GM18909 (cell line): ENCODE measurements around the gene FBN2.
"Not testable (repeated sequence)": the region's sequence is repeated elsewhere in the genome, so short reads cannot be mapped to it uniquely, and the experiment has no call there.

Experiments used
- ATAC-seq: cut with Tn5 transposase; IDR thresholded peaks from one replicate; pipeline ENCODE4 v1.9.1; 2021; ENCODE audit warnings: mild to moderate bottlenecking; ENCODE audit not compliant: unreplicated experiment, poor library complexity

FBN2 gene

DNA sequence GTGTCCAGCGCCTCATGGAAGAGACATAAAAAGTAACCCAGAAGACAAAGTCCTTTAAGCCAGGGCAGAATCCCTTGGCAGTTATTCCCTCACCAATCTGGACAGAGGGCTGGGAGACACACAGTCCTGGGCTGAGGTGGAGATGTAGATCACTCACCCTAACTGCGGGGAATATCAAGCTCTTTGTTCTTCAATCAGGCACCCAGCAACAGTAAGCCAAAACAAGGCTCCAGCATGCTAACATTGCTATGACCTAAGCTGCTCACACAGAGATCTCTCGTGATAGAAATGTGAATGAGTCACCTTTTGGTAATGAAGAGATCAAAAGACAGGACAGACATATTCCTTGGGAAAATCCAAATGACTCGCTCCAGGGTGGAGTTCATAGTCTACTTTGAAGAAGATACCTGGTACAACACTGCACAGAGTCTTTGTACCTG is 101.3 kb downstream of the FBN2 start:
- ATAC-seq = no peak

DNA sequence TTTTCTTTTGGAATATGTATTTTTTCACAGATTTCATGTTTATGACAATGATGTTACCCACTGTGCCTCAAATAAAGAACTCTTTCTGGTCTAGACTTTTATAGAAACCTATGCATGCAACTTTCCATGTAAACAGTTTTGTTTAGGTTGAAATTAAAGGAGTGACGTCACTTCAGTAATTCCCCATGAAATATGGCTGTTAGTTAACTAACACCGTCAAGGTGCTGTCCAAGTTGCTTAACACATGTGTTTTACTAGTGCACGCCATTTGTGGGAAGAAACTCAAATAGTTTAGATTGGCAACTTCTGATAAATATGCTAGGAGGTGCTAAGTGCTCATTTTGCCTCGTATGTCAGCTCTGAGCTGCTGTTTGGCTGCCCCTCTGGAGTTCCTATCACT is 102.2 kb downstream of the FBN2 start:
- ATAC-seq = no peak

DNA sequence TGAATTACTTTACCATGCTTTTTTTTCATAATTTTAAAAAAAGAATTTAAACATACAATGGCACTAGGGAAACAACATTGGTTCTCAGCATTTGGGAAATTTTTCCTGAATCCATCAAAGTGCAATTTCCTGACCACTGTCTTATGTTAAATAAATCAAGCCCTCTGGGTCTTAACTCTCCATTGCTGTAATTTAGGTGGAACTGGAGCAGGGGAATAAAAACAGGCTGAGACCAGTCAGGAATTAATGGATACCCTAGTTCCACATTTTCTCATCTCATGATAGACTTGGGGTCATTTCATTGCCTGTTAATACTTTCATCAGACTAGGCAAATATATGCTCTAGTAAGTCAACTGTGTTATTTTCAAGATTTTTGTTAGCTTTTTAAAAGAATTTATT is 103.1 kb downstream of the FBN2 start:
- no peak for ATAC-seq

DNA sequence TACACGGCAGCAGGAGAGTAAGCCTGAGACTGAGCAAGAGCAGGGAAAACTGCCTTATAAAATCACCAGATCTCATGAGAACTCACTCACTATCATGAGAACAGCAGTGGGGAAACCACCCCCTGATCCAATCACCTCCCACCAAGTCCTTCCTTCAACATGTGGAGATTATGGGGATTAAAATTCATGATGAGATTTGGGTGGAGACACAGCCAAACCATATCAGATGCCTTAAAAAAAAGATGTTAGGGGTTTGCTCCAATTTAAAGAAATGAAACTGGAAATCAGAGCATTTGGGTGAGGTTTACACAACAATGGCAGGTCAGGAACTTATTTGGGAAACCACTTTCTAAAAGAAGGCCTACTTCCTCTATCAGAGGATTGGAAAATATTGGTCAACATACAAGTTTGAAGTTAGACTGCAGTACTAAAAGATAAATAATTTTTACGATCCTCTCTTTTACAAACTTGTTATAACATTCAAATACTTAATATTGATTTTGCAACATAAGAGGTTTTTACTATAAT is 105.1 kb downstream of the FBN2 start:
- ATAC-seq = no peak

DNA sequence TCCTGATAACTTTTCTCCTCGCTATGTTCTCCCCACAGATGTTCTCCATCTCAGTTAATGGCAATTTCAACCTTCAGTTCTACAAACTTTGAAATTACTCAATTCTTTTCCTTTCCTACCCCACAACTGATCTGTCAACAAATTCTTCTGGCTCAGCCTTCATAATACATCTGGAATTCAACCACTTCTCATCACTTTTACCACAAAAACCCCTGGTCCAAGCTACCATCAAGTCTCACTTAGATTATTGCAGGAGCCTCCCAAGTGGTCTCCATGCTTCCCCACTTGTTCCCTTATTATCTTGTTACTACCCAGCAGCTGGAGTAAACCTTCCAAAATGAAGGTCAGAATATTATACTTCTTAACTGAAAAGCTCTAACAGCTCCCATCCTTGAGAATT is 110.1 kb downstream of the FBN2 start:
- ATAC-seq = no peak

GRCh38 chr5:128426090-128426534 is 111.9 kb downstream of the FBN2 start:
- ATAC-seq = peak; percentile 93

DNA sequence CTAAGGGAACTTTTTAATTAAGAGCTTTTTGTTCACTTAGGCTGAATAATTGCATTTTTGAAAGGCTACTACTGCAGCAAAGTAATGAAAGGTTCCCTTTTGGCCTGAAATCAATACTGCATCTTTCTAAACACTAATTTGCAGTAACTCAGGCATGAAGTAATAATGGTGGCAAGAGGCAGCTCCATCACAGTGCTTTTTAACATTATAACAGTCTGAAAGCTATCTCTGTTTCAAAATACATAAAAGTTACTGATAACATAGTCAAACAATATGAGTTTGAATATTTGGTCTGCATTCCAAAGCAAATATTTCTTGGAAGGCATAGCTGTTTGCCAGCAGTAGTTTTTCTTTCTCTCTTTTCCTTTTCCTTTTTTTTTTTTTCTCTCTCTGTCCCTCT is 113.4 kb downstream of the FBN2 start:
- ATAC-seq = no peak

GRCh38 chr5:128422612-128423011 is 115.4 kb downstream of the FBN2 start:
- ATAC-seq = no peak

- no peak for ATAC-seq
Observed at GRCh38 chr5:128414469-128414868, 123.6 kb downstream of the FBN2 start.

GRCh38 chr5:128413356-128413755 is 124.7 kb downstream of the FBN2 start:
- ATAC-seq = no peak

DNA sequence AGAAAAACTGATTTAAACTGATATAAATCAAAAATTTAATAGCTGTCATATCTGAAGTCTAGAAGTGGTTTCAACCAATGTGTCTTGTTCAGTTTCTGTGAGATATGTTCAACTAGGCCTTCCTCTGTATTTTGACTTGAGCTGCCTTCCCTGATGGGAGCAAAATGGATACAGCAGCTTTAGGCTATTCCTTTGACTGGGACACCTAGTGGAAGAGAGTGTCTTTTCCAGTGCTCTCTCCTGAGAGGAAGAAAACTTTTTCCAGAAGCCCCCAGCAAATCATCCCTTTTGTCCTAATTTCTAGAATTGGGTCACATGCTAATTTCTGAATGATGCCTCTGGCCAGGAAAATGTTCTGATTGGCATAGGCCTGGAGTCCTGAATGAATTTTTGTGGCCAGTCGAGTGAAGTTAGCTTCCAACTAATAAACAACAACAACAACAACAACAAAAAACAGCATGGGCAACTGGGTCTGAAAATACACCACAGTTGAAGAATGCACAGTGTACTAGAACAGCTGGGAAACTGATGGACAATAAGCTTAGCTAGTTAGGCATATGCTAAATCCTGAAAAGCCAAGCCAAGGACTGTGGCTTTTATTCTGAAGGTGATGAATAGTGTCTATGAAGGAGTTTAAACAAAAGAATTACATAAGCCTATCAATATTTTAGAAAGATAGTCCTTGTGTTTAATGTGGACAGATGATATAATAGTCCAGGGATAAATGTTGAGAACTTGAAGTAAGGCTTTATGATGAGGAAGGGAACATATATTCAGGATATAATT is 125.7 kb downstream of the FBN2 start:
- no peak for ATAC-seq

DNA sequence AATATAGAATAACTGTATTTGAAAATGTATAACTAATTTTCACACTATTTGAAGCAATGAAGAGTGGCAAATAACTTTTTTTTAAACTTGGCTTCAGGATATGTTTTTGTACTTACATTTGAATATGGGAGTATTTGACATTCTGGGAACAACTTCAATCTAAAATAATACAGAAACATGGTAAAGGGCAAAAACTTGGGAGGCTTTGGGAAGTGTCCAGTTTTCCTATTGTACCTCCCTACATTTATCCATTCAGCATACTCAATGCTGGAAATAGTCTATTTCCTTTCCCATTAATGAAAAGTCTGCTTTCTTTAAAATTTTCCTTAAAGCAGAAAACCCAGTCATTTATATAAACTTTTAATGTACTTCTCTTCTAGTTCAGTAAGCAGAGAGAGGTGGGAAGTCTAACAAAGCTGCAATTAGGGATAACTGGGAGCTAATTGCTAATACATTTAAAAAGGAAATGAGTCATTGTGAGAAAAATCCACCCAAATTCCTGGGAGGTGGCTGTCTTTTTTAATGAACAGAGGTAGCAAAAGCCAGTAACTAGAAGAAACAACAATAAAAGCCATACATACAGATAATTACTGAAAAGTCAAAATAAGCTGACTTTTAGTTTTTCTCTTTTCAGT is 128.8 kb downstream of the FBN2 start:
- no peak for ATAC-seq

DNA sequence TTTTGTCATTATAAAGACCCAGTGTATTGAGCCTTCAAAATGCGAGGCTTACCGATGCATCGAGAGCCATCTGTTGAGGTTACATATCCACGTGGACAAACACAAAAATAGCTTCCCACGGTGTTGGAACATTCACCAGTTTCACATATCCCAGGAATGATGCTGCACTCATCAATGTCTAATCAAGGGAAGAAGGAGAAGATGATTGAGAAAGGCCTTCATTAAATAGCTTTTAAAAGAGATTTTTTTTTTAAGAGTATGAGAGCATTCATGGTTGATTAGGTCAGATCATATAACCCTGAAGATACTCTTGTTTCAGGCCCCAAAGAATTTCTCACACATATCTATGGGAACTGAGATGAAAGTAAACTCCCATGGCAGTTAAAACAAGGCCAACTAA is 129.4 kb downstream of the FBN2 start:
- ATAC-seq = no peak

GRCh38 chr5:128407944-128408343 is 130.1 kb downstream of the FBN2 start:
- no peak for ATAC-seq

GRCh38 chr5:128406803-128407202 is 131.2 kb downstream of the FBN2 start:
- ATAC-seq = no peak

- no peak for ATAC-seq
Observed at GRCh38 chr5:128405159-128405558, 132.9 kb downstream of the FBN2 start.

DNA sequence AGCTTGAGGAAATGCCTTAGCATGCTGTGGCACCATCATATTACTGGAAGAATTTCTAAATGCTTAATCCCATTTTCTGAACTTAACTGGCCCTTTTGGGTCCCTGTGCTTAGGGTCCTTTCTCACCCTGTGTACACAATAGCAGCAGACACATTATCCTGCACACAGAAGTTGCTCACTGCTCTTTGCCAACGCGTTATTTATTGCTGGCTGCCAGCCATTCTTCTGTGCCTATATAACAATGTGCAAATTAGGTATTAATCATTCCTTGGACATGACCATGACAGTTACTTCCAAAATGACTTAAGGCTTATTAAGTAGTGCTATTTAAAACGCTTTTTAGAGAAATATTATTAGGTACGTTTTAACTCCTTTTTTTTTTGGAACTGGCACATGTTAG is 134.7 kb downstream of the FBN2 start:
- ATAC-seq = no peak

DNA sequence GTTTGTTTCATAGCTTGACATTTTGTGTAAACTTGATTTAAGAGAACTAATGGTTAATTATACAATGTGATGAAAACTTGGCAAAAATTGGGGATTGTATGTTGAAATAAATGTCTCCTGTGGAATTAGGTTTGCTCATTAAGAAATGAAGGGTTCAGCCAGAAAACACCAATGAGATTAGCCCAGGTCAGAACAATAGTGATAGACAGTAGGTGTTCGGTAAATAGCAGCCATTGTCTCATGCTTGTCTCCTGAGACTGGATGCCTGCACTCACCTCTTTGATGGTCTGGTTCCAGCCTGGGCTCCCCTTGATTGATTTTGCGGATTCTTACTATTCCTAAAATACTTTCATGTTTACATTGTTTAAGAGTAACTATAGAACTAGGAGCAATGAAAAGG is 135.5 kb downstream of the FBN2 start:
- ATAC-seq = no peak

- not testable (repeated sequence) for ATAC-seq
Observed at GRCh38 chr5:128400766-128401165, 137.3 kb downstream of the FBN2 start.

DNA sequence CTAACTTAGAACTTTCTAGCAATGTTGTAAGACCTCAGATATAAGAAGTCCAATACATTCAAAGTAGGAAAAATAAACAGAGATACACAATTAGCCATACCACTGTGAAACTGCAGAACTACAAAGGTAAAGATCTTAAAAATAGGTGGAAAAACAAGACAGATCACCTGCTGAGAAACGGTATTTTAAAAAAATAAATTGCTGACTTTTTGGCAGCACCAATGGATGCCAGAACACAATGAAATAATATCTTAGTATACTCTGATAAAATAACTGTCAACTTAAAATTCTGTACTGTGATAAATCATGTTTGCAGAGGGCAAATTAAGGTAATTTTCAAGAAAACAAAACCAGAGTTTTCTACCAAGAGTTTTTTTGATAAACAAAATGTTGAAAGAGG is 138.9 kb downstream of the FBN2 start:
- ATAC-seq = no peak

GRCh38 chr5:128397876-128398275 is 140.2 kb downstream of the FBN2 start:
- no peak for ATAC-seq

GRCh38 chr5:128395073-128395472 is 143.0 kb downstream of the FBN2 start:
- no peak for ATAC-seq
